ENCODE measurements around the gene OR7A5.
"Not testable (repeated sequence)": the region's sequence is repeated elsewhere in the genome, so short reads cannot be mapped to it uniquely, and the experiment has no call there.

Gene OR7A5

GRCh38 chr19:14784730-14785101 lies 50.3 kb downstream of the OR7A5 start:
- DNase-seq = not testable (repeated sequence)

GRCh38 chr19:14783410-14783998 lies 51.5 kb downstream of the OR7A5 start:
- DNase-seq = not testable (repeated sequence)

- DNase-seq = no peak
Measured at GRCh38 chr19:14782626-14783409, 52.2 kb downstream of the OR7A5 start.

GRCh38 chr19:14781713-14782536 lies 53.1 kb downstream of the OR7A5 start:
- DNase-seq = not testable (repeated sequence)

GRCh38 chr19:14780622-14781225 lies 54.3 kb downstream of the OR7A5 start:
- DNase-seq = not testable (repeated sequence)

- no peak for DNase-seq
Measured at GRCh38 chr19:14779151-14779550, 55.8 kb downstream of the OR7A5 start.

- not testable (repeated sequence) for DNase-seq
Measured at GRCh38 chr19:14778110-14778845, 56.7 kb downstream of the OR7A5 start, which contains the start of gene ADGRE2. TSS of gene ADGRE2 (minus strand) at chr19:14778560. CDS start at chr19:14776756, 1,804 bp downstream.

GRCh38 chr19:14777645-14778044 lies 57.3 kb downstream of the OR7A5 start:
- not testable (repeated sequence) for DNase-seq

Data from activated CD4-positive, alpha-beta T cell treated with anti-CD3 and anti-CD28 coated beads for 1 hour (primary cell).